Prostate gland (tissue), 2 donors: Measurements from ENCODE around the gene TEKT1. TPM values are rescaled to one million over a fixed set of nuclear protein-coding genes. Genes with fewer than 3 reads are reported as not detected.
"Not testable (repeated sequence)": the region's sequence is repeated elsewhere in the genome, so short reads cannot be mapped to it uniquely, and the experiment has no call there.

ENCODE experiments used
- DNase-seq: peaks from one replicate; pipeline ENCODE4 v3.0.0-alpha.2; 2019; ENCODE audit warnings: low spot score
- H3K27ac ChIP-seq, 2 donors: fragments of 200-600 bp; sonication (generic); 2 replicates each; pipeline ENCODE4 v1.5.1; 2017 to 2019
- H3K27me3 ChIP-seq: fragments of 200-600 bp; sonication (generic); replicated peaks from 2 replicates; pipeline ENCODE4 v1.5.1; 2019; ENCODE audit not compliant: insufficient read depth
- H3K36me3 ChIP-seq, 2 donors: fragments of 200-600 bp; sonication (generic); 1 replicate in 1 of 2; 2 replicates in 1 of 2; pipeline versions ENCODE4 v1.5.1 to v1.8.1; 2017 to 2019
- H3K4me1 ChIP-seq: fragments of 200-600 bp; sonication (generic); replicated peaks from 2 replicates; pipeline ENCODE4 v1.5.1; 2019
- H3K4me3 ChIP-seq, 2 donors: fragments of 200-600 bp; sonication (generic); 2 replicates each; pipeline ENCODE4 v1.5.1; 2017 to 2019
- H3K9me3 ChIP-seq: fragments of 200-600 bp; sonication (generic); 2 replicates; pipeline ENCODE4 v1.5.1; 2017
- POLR2A ChIP-seq: fragments of 450-650 bp; IDR thresholded peaks from one replicate; pipeline ENCODE4 v1.6.1; 2016; ENCODE audit warnings: antibody characterized with exemption, mild to moderate bottlenecking
- POLR2AphosphoS5 ChIP-seq: sonication (generic); formaldehyde crosslinking; IDR thresholded peaks from one replicate; pipeline ENCODE4 v1.6.1; 2017; ENCODE audit warnings: antibody characterized with exemption
- WGBS: methylation state at CpG from one replicate; pipeline ENCODE4 v1.1.5; 2018; 5-methylcytosine and 5-hydroxymethylcytosine counted together
- intact Hi-C: fragments of 100-400 bp; cut with DNase I; formaldehyde crosslinking; loops from one replicate; pipeline ENCODE4 v1.14.2; 2022
- total RNA-seq, 2 donors: library from RNA; depleted of rRNA; stranded (reverse); fragments of >200 nt; gene quantifications; one replicate each; pipeline ENCODE4 v1.1.0, GENCODE V29; 2016
- TF ChIP-seq, protein P1 (sequence below), 4 experiments: fragments of 200-600 bp in 2 of 4; fragments of 450-650 bp in 2 of 4; sonication (generic) in 2 of 4; IDR thresholded peaks; 1 replicate in 3 of 4; 2 replicates in 1 of 4; pipeline ENCODE4 v1.5.1; 2016 to 2019; ENCODE audit warnings: antibody characterized with exemption in 4 of 4, mild to moderate bottlenecking in 2 of 4, moderate library complexity in 2 of 4

Gene TEKT1
- total RNA-seq, 2 donors from 2014 or later = 1.4 TPM; not detected in 1

DNA sequence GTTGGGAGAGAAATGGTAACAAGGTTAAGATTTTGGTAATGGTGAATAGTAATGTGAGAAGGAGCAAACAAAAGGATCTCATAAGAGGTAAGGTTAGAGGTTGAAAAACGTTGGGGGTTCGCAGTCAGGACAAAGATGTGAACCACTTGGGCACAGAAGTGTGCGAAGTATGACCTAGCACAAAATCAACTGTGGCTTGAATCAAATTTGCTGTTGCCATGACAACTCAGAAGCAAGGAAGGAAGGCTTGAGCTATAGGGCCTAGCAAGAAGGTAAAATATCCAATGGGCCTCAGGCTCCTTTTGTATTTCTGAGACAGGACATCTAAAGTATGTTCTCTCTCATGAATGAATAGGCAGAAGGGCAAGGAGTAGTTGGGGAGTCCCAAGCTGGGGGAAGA lies 24.5 kb upstream of the TEKT1 start:
- intact Hi-C loops = loop anchor here (10.0 kb wide), 1 partner anchor 131 kb away; no protein-coding TSS in a partner anchor
- Histone ChIP-seq H3K36me3 (no peaks in the 10 kb centered on the region), H3K4me1 (no peaks in the 10 kb centered on the region), H3K27ac (no peak overlapping the region), H3K27me3 (no peaks in the 10 kb centered on the region), H3K9me3 (no peaks in the 10 kb centered on the region), H3K4me3 (no peak overlapping the region)
- TF ChIP-seq, protein P1, sequence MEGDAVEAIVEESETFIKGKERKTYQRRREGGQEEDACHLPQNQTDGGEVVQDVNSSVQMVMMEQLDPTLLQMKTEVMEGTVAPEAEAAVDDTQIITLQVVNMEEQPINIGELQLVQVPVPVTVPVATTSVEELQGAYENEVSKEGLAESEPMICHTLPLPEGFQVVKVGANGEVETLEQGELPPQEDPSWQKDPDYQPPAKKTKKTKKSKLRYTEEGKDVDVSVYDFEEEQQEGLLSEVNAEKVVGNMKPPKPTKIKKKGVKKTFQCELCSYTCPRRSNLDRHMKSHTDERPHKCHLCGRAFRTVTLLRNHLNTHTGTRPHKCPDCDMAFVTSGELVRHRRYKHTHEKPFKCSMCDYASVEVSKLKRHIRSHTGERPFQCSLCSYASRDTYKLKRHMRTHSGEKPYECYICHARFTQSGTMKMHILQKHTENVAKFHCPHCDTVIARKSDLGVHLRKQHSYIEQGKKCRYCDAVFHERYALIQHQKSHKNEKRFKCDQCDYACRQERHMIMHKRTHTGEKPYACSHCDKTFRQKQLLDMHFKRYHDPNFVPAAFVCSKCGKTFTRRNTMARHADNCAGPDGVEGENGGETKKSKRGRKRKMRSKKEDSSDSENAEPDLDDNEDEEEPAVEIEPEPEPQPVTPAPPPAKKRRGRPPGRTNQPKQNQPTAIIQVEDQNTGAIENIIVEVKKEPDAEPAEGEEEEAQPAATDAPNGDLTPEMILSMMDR (IDR thresholded peaks at IDR 0.05) = no peak
- TF ChIP-seq POLR2A (no peak), POLR2AphosphoS5 (no peak)
- DNase-seq = no peak
- WGBS = 81% methylated on average over 3 of the region's 3 CpGs

DNA sequence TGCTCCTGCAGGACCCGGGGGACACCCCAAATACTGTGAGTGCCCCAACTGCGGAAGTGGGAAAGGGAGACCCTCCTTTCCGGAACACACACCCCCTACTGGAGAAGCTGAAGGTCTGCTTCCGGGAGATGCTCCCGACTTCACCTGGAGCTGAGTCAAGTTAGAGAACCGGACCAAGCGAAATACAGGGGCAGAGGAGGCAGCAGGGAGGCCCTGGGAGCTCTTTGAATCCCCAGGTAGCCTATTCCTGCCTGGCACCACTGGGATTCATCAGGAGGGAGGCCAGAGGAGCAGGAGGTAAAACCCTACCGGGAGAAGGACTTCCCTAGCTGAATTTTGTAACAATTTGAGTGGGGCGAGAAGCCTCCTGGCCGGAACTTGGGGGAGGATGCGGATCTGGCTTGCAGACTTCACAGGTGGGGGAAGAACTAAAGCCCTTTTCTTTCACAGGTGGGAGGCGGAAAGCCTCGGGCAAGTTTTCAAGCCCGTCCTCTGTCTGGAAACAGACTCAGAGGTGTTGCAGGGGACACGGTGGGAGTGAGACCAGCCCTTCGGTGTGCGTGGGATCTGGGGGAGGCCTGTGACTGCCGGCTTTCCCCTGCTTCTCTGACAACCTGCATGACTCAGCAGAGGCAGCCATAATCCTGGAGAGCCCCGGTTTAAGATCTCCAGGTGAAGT lies 22.4 kb upstream of the TEKT1 start:
- H3K4me1 ChIP-seq = no peaks in the 10 kb centered on the region
- H3K27me3 ChIP-seq = no peaks in the 10 kb centered on the region
- no peak for DNase-seq
- peak overlapping the region; percentile 22 to 31 for H3K4me3 ChIP-seq
- intact Hi-C loops = loop anchor here (10.0 kb wide), 1 partner anchor 129 kb away; no protein-coding TSS in a partner anchor
- H3K9me3 ChIP-seq = no peaks in the 10 kb centered on the region
- no peaks in the 10 kb centered on the region for H3K36me3 ChIP-seq
- TF ChIP-seq, protein P1 (IDR thresholded peaks at IDR 0.05) = peak in 2 of 4 experiments; percentile 11 to 22
- no peak for TF ChIP-seq POLR2AphosphoS5
- TF ChIP-seq POLR2A = no peak
- peak overlapping the region in 1 of 2 donors; percentile 67 for H3K27ac ChIP-seq
- 31% methylated on average over 19 of the region's 19 CpGs for WGBS

DNA sequence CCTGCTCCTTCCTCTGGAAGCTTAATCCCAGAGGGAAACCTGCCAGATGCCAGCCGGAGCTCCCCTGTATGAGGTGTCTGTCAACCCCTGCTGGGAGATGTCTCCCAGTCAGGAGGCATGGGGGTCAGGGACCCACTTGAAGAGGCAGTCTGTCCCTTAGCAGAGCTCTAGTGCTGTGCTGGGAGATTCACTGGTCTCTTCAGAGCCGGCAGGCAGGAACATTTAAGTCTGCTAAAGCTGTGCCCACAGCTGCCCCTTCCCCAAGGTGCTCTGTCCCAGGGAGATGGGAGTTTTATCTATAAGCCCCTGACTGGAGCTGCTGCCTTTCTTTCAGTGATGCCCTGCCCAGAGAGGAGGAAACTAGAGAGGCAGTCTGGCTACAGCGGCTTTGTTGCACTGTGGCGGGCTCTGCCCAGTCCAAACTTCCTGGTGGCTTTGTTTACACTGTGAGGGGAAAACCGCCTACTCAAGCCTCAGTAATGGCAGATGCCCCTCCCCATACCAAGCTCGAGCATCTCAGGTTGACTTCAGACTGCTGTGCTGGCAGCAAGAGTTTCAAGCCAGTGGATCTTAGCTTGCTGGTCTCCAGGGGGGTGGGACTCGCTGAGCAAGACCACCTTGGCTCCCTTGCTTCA lies 17.1 kb upstream of the TEKT1 start:
- intact Hi-C loops = not testable (repeated sequence)

DNA sequence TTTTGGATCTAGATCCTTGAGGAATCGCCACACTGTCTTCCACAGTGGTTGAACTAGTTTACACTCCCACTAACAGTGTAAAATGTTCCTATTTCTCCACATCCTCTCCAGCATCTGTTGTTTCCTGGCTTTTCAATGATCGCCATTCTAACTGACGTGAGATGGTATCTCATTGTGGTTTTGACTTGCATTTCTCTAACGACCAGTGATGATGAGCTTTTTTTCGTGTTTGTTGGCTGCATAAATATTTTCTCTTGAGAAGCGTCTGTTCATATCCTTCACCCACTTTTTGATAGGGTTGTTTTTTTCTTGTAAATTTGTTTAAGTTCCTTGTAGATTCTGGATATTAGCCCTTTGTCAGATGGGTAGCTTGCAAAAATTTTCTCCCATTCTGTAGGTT lies 14.6 kb upstream of the TEKT1 start:
- WGBS = 44% methylated on average over 6 of the region's 6 CpGs
- H3K4me1 ChIP-seq, H3K36me3 ChIP-seq, intact Hi-C loops, H3K9me3 ChIP-seq, DNase-seq, H3K27ac ChIP-seq, H3K27me3 ChIP-seq, H3K4me3 ChIP-seq: not testable (repeated sequence)

More for the DNA sequence above, 17.1 kb upstream of the TEKT1 start:
- H3K4me3 ChIP-seq, H3K9me3 ChIP-seq, H3K27me3 ChIP-seq, H3K4me1 ChIP-seq, H3K36me3 ChIP-seq, H3K27ac ChIP-seq, DNase-seq: not testable (repeated sequence)
- 55% methylated on average over 7 of the region's 7 CpGs for WGBS

DNA sequence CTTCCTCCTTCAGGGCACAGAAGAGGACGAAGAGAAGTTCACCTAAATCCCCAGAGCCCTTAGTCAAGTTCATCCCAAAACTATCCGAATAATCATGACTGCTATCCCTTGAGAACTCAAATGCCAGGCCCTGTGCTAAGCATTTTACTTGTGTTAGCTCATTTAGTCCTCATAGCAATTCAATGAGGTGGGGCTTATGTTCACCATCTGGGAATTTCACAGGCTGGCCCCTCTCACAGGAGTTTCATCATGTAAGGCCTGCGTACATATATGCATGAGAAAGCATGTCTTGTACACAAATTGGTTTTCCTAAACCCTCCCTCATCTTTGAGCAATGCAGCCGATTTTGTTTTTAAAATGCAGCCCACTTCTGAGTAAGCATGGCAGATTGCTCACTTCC lies 12.9 kb upstream of the TEKT1 start:
- H3K36me3 ChIP-seq, DNase-seq, H3K4me1 ChIP-seq, H3K4me3 ChIP-seq, H3K9me3 ChIP-seq, H3K27ac ChIP-seq, H3K27me3 ChIP-seq: not testable (repeated sequence)
- intact Hi-C loops = loop anchor here (5.0 kb wide), 1 partner anchor 177 kb away; no protein-coding TSS in a partner anchor
- 76% methylated on average over 4 of the region's 4 CpGs for WGBS

DNA sequence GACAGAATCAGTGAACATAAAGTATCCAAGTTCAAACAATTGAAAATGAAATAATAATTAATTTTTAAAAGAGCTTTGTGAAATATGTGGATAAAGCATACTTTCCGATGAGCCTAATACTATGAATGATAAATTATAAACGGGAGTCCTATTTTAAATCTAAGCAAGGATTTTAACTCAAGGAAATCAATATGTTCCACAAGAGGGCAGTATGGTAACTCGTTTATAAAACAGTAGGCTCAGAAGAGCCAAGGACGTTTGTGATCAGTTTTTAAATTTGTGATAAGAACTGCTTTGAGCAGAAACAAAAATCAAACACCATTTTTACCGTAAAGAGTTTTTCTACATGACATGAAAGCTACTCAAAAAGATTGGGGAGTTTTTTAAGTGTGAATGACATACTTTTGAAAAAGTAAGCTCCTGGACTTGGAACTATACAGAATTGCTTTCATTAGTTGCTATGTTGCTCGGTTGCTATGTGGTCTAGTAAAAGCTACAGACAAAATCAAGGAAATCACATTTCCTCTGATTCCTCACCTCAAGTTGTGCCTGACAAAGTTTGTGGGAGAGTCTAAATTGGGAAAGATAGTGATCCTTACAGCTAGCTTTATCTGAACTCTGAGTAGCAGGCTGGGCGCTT lies 11.8 kb upstream of the TEKT1 start:
- H3K9me3 ChIP-seq = no peaks in the 10 kb centered on the region
- no peak overlapping the region for H3K27ac ChIP-seq
- no peak overlapping the region for H3K4me3 ChIP-seq
- no peak for TF ChIP-seq POLR2AphosphoS5
- TF ChIP-seq, protein P1 (IDR thresholded peaks at IDR 0.05) = peak; percentile 14 to 66 (median 48)
- no peaks in the 10 kb centered on the region for H3K36me3 ChIP-seq
- no peaks in the 10 kb centered on the region for H3K4me1 ChIP-seq
- WGBS = 20% methylated on average over 7 of the region's 7 CpGs
- H3K27me3 ChIP-seq = no peaks in the 10 kb centered on the region
- intact Hi-C loops = loop anchor here (5.0 kb wide), 1 partner anchor 176 kb away; no protein-coding TSS in a partner anchor
- no peak for DNase-seq

DNA sequence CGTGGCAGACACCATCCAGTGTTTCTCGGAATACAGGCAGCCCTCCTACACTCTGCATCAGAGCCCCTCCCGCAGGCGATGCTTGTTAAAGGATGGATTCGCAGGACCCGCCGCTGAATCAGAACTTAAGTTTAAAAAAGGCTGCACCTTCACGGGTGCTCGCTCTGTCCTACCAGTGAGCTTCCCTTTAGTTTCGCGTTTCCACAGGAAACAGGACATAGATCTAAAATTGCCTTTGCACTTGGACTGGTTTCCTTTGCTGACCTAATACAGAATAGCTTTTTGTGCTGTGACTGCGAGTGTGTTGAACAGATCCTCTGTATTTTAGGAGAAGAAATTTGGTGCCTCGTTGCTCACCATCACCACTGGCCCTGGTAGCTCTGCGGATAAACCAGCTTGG lies 10.2 kb upstream of the TEKT1 start:
- intact Hi-C loops = loop anchor here (5.0 kb wide), 1 partner anchor 174 kb away; no protein-coding TSS in a partner anchor
- H3K27me3 ChIP-seq, H3K27ac ChIP-seq, DNase-seq, H3K9me3 ChIP-seq, H3K36me3 ChIP-seq, H3K4me1 ChIP-seq, H3K4me3 ChIP-seq: not testable (repeated sequence)
- 30% methylated on average over 10 of the region's 14 CpGs for WGBS
